Activated effector memory CD4-positive, alpha-beta T cell treated with Interleukin-2 at 50 U/mL for 16 hours (primary cell): Measurements from ENCODE around the gene CCL25.
"Not testable (repeated sequence)": the region's sequence is repeated elsewhere in the genome, so short reads cannot be mapped to it uniquely, and the experiment has no call there.

Experiments used
- DNase-seq: peaks from one replicate; pipeline ENCODE4 v3.0.0-alpha.2; 2020

CCL25 gene, protein sequence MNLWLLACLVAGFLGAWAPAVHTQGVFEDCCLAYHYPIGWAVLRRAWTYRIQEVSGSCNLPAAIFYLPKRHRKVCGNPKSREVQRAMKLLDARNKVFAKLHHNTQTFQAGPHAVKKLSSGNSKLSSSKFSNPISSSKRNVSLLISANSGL

DNA sequence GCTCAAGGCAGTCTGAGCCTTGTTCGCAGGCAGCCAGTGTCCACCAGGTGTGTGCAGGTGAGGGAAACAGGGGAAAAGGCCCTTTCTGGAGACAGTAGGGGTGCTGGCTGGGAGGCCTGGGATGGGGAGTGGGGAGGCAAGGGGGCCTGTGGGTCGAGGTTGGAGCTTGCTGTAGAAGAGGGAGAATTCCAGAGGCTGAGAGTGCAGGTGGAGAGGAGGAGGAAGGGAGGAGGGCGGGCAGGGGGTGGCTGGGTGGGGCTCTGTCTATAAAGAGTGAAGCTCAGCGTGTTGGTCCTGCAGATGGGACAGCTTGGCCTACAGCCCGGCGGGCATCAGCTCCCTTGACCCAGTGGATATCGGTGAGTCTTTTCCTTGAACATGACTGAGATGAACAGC, at the start of gene CCL25:
Gene CCL25, plus strand, starts transcription at position 297 of the 396 bp plus-strand sequence. CDS start 290 bp downstream, outside the sequence.
- no peak for DNase-seq

DNA sequence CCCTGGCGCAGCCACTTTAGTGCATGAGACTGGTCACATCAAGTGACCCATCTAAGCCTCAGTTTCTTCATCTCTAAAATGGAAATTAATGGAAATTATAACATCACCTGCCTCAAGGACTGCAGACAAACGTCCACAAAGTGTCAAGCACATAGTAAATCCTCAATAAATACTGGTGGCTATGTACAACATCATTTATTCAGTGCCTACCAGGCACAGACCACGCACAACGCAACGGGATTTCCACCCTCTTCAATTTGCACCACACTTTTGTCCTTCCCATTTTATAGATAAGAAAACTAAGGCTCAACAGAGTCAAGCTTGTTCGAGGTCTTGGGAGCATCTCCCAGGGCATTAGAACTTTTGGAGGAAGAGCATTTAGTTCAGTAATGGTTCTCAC, 48.6 kb upstream of the CCL25 start:
- no peak for DNase-seq

DNA sequence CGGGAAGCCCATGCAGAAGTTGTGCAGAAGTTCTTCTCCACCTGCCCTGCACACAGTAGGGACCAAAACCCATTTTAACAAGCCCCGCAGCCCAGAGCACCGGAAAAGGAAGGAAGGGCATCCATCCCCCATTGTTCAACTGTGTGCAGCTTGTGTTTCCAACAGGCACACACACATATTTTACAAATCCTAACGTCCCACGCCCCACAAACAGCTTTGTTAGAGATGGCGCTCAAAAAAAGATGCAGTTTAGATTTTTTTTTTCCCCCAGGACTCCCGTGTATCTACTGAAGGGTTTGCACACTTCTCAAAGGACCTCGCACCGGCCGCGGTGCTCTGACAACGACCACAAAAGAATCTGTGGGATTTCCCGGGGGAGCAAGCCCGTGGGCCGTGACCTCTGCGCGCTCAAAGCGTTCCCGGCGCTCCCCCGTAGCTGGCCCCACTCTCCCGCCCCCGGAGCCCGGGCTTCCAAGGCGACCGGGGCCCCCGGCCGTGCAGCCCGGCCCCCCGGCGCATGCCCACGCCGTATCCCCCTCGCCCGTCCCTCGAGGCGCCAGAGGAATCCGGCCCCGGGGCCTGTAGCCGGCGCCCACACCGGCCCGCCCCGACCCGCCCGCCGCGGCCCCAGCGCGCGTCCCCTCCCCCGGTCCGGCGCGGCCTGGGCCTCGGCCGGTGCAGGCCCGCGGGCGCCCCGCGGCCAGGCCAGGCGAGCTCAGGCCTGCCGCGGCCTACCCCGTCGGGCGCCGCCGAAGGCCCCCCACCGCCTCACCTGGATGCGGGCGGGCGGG, 47.6 kb upstream of the CCL25 start:
- DNase-seq: peak; percentile 14

DNA sequence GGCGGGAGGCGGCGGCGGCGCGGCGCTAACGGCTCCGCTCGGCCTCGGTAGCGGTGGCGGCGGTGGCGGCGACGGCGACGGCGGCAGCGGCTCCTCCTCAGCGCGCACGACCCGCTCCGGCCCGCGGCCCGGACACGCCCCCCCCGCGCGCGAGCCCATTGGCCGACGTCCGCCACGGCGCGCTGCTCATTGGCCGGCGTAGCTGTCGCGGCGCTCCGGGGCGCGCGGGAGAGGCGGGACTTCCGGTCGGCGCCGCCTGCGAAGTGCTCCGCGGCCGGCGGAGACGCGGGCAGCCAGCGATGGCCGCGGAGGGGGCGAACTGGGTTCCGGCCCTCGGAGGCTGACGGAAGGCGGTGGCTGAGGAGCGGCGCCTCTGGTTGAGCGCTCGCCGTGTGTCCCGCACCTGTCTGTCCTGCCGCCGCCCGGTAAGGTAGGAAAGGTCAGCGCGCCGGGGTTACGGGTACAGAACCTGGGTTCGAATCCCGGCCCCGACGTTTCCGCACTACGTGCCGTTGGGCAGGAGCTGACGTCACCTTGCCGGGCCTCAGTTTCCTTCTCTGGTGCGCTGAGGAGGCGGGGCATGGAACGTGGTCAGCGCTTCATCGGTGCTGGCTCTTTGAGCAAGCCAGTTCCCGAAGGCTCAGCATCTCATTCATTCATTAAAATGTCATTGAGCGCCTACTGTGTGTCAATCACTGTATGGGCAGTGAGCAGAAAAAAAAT, 46.9 kb upstream of the CCL25 start, which contains the start of gene ELAVL1:
Gene ELAVL1, minus strand, starts transcription at position 108 of the 723 bp plus-strand sequence. CDS start 13,826 bp downstream, outside the sequence.
- peak; percentile 86 for DNase-seq

DNA sequence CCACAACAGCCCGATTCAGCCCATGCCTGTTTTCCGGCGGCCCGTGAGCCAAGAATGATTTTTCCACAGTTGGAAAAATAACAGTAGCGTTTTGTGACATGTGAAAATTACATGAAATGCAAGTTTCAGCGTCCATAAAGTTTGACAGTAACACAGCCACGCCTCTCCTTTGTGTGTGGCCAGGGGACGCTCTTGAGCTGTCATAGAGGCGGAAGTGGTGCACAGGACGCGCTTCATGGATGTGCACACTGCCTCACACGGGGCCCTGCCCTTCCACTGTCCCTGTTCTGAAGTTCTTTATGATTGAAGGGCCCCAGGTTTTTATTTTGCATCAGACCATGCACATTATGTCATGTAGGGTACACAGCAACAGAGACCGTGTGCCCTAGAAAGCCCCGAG, 34.8 kb upstream of the CCL25 start:
- DNase-seq: peak; percentile 24

DNA sequence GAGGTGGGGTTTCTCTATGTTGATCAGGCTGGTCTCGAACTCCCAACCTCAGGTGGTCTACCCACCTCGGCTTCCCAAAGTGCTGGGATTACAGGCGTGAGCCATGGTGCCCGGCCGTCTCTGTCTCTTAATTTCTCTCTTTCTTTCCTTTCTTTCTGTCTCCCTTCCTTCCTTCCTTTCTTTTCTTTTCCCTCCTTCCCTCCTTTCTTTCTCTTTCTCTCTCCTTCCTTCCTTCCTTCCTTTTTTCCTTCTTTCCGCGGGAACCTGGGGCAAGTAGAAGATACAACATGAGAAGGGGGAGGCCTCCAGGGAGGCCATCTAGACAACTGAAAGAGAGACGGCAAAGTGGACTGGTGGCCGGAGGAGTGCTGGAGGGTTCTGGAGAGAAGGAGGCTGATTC, 31.9 kb upstream of the CCL25 start:
- no peak for DNase-seq

DNA sequence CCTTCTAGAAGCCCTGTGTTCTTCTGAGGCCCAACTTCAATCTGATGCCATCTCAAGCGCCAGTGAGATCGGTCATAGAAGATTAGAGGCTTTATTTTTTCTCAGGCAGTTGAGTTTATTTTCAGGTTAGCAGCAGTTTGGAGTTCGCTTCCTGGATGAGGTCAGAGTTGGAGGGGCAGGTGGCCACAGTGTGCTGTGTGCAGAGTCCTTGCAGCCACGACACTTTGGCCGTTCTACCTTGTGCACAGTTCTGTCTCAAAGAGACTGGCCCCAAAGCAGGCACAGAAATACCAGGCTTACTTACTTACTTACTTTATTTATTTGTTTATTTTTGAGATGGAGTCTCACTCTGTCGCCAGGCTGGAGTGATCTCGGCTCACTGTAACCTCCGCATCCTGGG, 31.2 kb upstream of the CCL25 start:
- no peak for DNase-seq

DNA sequence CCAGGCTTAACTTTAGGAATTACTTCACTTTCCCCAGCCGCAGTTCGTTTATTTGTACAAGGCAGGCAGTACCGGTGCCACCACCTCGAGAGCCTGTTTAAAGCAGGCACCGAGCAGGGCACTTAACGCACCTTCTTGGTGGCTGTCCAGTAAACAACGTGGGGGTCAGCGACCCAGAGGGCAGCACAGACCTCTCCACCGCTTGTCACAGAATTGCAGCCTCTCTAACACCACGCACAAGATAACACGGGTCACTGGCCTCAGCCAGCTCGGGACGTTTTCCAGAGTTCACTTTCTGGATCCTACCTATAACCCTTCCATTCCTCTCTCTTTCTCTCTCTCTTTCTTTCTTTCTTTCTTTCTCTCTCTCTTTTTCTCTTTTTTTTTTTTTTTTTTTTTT, 30.3 kb upstream of the CCL25 start:
- no peak for DNase-seq

DNA sequence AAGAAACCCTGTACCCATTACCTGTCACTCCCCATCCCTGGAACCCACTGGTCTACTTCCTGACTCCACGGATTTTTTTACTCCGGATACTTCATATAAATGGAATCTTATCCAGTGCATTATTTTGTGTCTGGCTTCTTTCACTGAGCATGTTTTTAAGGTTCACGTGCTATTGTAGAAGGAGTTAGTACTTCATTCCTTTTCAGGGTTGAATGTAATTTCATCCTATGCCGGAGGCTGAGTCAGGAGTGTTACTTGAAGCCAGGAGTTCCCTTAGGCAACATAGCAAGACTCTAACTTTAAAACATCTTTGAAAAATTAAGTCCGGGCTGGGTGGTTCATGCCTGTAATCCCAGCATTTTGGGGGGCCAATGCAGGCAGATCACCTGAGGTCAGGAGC, 29.2 kb upstream of the CCL25 start:
- no peak for DNase-seq

DNA sequence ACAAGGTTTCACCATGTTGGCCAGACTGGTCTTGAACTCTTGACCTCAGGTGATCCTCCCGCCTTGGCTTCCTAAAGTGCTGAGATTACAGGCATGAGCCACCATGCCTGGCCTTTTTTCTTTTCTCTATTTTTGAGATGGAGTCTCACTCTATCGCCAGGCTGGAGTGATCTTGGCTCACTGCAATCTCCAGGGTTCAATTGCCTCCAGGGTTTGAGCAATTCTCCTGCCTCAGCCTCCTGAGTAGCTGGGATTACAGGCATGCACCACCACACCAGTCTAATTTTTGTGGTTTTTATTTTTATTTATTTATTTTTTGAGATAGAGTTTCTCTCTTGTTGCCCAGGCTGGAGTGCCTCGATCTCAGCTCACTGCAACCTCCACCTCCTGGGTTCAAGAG, 28.3 kb upstream of the CCL25 start:
- not testable (repeated sequence) for DNase-seq

DNA sequence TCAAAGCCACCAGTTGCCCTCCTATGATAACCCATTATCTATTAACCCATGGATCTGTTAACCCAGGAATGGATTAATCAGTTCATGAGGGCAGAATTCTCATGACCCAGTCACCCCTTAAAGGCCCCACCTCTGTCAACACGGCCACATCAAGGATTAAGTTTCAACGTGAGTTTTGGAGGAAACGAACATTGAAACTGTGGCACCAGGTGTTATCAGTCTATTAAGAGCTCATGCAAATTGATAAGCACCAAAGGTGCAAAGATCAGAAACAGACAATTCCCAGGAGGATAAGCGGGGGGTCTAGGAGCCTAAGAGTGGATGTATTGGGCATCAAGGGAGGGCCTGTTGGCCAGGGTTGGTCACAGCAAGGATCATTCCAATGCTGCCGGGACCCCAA, 27.2 kb upstream of the CCL25 start:
- DNase-seq: no peak

DNA sequence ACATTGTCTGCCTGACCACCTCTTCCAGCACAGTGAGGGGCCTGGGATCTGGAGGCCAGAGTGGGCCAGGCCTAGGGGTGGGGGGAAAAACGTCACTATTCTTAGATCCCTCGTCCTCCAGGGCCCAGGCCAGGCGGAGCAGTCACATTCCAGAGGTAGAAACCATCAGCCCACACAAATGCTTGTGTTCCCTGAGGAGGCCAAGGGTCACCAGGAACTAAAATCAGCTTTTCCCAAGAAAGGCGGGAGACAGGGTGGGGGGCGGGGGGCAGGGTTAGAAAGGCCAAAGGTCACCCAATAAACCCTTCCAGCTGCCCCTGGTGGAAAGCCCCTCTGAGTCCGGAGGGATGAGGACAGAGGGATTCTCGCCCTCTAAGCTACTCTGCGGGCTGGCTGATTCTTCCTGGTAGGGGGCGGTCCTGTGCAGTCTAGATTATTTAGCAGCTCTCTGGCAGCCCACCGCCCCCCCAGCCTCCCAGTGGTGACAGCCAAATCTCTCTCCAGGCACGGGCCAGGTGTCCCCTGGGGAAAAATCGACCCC, 23.5 kb upstream of the CCL25 start:
- DNase-seq: no peak

DNA sequence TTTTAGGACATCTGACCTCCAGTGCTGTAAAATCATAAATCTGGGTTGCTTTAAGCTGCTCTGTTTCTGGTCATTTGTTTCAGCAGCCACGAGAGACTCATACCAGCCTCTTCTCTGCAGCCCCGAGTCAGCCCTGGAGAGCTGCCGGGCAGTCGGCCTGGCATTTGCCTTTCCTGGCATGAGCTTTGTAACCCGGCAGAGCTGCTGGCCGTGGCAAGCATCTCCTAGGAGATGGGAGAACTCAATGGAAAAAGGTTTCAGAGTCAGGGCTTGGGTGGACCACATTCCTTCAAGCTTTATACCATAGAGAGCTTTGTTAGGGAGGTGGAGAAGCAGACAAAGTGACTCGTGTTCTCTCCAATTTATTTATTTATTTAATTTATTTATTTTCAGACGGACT, 21.6 kb upstream of the CCL25 start:
- no peak for DNase-seq

DNA sequence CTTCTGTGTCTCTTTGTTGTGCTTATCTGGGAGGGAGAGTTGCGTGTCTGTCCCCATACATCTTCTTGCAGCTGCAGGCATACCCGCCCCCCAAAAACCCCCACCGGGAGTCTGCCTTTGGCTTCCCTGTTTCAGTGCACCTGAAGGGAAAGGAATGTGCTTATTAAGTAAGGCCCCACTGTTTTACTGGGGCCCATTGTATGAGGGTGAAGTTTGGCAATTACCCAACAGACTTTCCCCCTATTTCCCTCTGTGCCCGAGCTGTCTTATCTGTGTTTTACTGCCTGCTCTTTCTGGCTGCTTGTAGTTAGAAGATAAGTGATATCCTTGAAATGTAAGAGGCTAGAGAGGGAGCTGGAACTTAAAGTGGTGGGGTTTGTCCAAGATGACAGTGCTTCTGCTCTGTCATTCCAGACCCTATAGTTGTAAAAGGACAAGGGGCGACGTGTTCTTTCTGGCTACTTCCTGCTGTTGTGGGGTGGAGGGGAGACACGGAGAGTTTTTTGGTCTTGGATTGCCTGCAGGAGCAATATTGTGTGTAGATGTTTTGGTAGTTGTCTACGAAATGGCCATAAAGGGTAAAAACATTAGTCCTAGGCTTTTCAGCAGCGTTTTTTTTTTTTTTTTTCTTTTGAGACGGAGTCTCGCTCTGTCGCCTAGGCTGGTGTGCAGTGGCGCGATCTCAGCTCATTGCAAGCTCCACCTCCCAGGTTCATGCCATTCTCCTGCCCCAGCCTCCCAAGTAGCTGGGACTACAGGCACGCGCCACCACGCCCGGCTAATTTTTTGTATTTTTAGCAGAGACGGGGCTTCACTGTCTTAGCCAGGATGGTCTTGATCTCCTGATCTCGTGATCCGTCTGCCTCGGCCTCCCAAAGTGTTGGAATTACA, 19.0 kb upstream of the CCL25 start:
- DNase-seq: not testable (repeated sequence)

DNA sequence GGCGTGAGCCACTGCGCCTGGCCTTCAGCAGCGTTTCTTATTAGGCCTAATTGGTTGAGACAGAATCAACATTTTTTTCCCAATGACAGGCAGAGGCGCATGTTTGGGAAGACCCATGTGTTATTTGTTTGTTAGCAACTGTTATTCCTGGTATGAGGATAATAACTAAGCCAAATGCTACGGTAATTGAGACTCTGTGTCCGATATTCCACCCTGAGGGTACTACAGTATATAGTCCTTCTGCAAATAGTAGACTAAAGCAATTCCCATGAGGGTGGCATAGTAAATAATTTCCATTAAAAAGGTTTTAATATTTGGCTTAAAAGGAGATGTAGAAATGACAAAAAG, 18.4 kb upstream of the CCL25 start:
- DNase-seq: no peak

DNA sequence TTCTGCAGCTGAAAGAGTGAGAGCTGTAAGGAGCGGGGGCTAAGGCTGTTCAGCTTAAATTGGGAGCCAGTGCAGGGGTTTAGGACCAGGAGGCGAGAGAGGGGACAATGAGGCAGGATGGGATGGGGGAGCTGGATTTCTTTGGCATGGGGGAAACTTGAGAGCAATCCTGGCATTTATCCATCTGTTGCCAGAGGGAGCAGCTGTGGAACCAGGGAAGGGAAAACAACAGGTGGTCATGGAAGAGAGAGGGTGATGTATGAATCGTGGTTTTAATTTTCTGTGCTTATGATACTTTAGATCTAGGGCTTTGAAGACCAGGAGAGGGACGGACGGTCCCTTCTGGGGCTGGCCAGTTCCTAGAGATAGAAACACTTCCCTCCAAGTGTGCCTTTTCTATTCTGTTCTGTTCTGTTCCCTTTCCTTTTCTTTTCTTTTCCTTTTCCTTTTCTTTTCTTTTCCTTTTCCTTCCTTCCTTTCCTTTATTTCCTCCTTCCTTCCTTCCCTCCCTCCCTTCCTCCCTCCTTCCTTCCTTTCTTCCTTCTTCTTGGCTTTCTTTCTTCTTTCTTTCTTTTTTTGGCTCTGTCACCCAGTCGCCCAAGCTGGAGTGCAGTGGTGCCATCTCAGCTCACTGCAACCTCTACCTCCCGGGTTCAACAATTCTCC, 16.0 kb upstream of the CCL25 start:
- no peak for DNase-seq

DNA sequence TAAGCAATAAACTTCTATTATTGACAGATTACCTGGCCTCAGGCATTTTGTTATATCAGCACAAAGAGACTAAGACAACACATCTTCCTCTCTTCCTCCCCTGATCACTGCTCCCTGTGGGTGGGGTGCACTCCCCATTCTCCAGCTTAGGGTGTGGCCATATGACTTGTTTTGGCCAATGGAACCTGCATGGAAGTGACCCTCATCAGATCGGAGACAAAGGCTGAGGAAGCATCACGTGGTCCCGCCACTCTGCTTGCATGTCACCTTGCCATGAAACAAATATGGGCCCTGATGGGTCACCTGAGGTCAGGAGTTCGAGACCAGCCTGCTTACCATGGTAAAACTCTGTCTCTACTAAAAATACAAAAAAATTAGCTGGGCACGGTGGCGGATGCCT, 13.7 kb upstream of the CCL25 start:
- no peak for DNase-seq

DNA sequence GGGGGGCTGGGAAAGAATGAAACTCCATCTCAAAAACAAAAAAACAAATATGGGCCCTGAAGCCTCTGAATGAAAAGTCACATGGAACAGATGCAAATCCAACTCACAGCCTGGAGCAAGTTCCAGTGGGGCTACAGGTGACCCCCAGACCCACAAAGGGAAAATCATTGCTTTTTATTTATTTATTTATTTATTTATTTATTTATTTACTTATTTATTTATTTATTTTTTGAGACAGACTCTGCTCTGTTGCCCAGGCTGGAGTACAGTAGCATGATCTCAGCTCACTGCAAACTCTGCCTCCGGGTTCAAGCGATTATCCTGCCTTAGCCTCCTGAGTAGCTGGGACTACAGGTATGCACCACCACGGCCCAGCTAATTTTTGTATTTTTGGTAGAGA, 13.3 kb upstream of the CCL25 start:
- DNase-seq: no peak

DNA sequence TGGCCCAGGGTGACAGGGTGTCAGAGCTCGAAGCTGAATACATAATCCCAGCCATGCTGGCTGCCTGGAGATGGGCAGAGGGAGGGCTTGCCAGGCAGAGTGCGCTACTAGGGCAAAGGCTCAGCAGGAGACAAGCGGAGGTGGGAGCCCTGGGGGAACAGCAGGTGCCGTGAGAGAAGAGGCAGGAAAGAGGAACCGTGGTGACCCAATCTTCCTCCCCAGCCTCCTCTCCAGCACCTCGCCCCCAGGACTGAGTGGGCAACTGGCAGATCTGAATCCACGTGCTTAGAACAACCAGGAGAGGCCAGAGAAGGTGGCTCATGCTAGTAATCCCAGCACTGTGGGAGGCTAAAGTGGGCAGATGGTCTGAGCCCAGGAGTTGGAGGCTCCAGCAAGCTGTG, 11.0 kb upstream of the CCL25 start:
- no peak for DNase-seq

DNA sequence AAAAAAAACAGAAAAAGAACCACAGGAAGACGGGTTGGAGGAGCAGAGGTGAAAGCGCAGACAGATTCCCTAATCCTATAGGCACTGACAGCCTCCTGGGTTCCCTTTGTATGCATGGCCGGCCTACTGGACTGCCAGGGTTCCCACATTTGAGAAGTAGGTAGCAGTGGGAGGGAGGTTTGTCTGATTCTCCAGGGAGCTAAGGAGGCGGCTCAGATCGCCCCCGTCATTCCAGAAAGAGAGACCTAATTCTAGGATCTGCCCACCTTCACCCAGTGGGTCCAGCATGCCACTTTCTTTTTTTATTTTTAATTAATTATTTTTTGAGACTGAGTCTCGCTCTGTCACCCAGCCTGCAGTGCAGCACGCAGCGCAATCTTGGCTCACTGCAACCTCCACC, 9.7 kb upstream of the CCL25 start:
- DNase-seq: no peak

DNA sequence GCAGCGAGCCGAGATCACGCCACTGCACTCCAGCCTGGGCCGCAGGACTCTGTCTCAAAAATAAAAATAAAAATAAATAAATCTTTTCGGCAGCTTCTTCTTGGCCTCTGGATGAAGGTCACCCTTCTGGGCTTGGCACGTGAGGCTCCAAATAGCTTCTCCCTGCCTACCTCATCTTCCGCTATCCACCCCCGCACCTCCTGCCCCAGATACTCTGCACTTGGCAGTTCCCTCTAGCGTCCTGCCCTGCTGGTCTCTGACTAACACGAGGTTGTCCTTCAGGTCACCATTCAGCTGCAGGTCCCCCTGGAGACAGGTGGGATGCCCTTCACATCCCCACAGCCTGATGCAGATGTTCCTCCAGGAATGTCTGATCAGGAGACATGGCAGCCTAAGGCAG, 8.5 kb upstream of the CCL25 start:
- no peak for DNase-seq

DNA sequence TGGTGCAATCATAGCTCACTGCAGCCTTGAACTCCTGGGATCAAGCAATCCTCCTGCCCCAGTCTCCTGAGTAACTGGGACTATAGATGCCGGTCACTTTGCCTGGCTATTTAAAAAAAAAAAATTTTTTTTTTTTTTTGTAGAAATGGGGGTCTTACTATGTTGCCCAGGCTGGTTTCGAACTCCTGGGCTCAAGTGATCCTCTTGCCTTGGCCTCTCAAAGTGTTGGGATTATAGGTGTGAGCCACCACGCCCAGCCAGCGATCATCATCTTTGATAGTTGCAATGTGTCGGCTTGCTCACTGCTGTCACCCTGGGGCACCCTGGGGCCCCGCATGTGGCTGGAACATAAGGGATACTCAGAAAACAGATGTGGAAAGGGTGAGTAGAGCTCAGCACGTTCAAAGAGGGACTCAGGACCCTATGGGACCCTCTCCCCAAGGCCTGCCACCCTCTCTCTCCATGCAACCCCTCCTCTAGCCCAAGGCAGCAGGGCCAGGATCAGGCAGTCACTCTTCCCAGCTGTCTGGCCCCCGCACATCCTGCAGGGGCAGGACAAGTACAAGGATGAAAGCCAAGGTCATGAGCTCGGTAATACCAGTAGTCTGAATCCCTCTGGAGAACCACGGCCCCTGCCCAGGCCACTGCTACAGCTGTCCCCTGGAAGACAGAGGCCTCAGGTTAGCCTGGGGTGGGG, 6.5 kb upstream of the CCL25 start:
- DNase-seq: no peak
